Osteocyte (in vitro differentiated cells): Measurements from ENCODE around the gene MTHFR. TPM values are rescaled to one million over a fixed set of nuclear protein-coding genes. Genes with fewer than 3 reads are reported as not detected.

ENCODE experiments used
- DNase-seq: peaks from one replicate; pipeline ENCODE4 v3.0.0; 2021; ENCODE audit warnings: mixed read lengths; ENCODE audit not compliant: unreplicated experiment; ENCODE audit errors: extremely low spot score
- H3K27ac Mint-ChIP-seq: one replicate; pipeline ENCODE4 v1.8.0; 2021; ENCODE audit warnings: mild to moderate bottlenecking, mixed read lengths; ENCODE audit not compliant: unreplicated experiment
- H3K27me3 Mint-ChIP-seq: one replicate; pipeline ENCODE4 v1.8.0; 2021; ENCODE audit warnings: mixed read lengths; ENCODE audit not compliant: unreplicated experiment
- H3K36me3 Mint-ChIP-seq: one replicate; pipeline ENCODE4 v1.8.0; 2021; ENCODE audit warnings: mixed read lengths; ENCODE audit not compliant: unreplicated experiment
- H3K4me1 Mint-ChIP-seq: one replicate; pipeline ENCODE4 v1.8.0; 2021; ENCODE audit warnings: mixed read lengths; ENCODE audit not compliant: unreplicated experiment
- H3K4me3 Mint-ChIP-seq: one replicate; pipeline ENCODE4 v1.8.0; 2021; ENCODE audit warnings: mild to moderate bottlenecking, moderate library complexity, mixed read lengths; ENCODE audit not compliant: unreplicated experiment
- H3K9me3 Mint-ChIP-seq: one replicate; pipeline ENCODE4 v1.8.0; 2021; ENCODE audit warnings: mixed read lengths; ENCODE audit not compliant: unreplicated experiment
- total RNA-seq: library from RNA; stranded (reverse); gene quantifications from 2 replicates; pipeline ENCODE4 v1.2.1, GENCODE V29; 2021
- TF ChIP-seq, protein P1 (sequence below): fragments of 200-600 bp; sonication (generic); IDR thresholded peaks from 2 replicates; pipeline ENCODE4 v1.5.0; 2021; ENCODE audit warnings: antibody characterized with exemption, mild to moderate bottlenecking, moderate library complexity

MTHFR gene
- total RNA-seq, 1 donor from 2014 or later, result 30.5 TPM

DNA sequence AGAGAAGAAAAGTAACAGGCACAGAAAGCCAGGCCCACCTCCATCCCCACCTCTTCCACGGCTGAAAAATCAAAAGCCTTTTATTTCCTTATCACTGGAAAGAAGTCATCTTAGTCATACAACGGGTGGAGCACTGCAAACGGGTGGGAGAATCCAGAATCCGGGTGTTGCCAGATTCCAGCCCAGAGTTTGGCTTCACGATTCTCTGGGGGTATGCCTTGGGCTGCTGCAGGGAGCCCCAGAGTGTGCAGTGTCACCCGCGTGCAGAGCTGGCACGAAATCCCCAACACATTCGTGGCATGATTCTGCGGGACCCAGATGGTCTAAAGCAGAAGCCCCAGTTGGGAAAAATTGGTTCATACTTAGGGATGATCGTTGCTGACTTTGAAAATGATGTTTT lies 44.4 kb upstream of the MTHFR start:
- H3K4me1 Mint-ChIP-seq, result peaks cover 3% of the 10 kb centered on the region
- TF ChIP-seq, protein P1, sequence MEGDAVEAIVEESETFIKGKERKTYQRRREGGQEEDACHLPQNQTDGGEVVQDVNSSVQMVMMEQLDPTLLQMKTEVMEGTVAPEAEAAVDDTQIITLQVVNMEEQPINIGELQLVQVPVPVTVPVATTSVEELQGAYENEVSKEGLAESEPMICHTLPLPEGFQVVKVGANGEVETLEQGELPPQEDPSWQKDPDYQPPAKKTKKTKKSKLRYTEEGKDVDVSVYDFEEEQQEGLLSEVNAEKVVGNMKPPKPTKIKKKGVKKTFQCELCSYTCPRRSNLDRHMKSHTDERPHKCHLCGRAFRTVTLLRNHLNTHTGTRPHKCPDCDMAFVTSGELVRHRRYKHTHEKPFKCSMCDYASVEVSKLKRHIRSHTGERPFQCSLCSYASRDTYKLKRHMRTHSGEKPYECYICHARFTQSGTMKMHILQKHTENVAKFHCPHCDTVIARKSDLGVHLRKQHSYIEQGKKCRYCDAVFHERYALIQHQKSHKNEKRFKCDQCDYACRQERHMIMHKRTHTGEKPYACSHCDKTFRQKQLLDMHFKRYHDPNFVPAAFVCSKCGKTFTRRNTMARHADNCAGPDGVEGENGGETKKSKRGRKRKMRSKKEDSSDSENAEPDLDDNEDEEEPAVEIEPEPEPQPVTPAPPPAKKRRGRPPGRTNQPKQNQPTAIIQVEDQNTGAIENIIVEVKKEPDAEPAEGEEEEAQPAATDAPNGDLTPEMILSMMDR, result no peak
- no peak for DNase-seq
- H3K4me3 Mint-ChIP-seq, result no peak overlapping the region
- H3K27me3 Mint-ChIP-seq, result peaks cover 5% of the 10 kb centered on the region
- H3K9me3 Mint-ChIP-seq, result no peaks in the 10 kb centered on the region
- peaks cover 22% of the 10 kb centered on the region for H3K36me3 Mint-ChIP-seq
- H3K27ac Mint-ChIP-seq, result no peak overlapping the region

DNA sequence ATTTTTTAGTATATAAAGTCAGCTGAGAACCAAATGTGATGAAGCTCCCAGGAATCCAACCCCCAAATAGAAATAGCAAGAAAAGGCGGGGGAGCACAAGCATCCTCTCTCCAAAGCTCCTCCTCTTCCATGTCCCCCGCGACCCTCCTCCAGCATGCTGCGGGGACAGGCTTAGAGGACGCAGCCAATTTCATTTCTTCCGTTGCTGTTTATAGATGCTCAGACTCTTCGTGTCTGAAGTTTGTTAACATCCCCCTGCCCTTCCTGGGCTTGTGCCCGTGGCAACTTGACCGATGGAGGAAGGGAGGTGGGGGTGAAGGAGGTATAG lies 42.6 kb upstream of the MTHFR start:
- H3K36me3 Mint-ChIP-seq, result peaks cover 31% of the 10 kb centered on the region
- H3K27me3 Mint-ChIP-seq, result peaks cover 5% of the 10 kb centered on the region
- no peak overlapping the region for H3K27ac Mint-ChIP-seq
- TF ChIP-seq, protein P1, result no peak
- H3K9me3 Mint-ChIP-seq, result no peaks in the 10 kb centered on the region
- peaks cover 3% of the 10 kb centered on the region for H3K4me1 Mint-ChIP-seq
- DNase-seq, result no peak
- no peak overlapping the region for H3K4me3 Mint-ChIP-seq

DNA sequence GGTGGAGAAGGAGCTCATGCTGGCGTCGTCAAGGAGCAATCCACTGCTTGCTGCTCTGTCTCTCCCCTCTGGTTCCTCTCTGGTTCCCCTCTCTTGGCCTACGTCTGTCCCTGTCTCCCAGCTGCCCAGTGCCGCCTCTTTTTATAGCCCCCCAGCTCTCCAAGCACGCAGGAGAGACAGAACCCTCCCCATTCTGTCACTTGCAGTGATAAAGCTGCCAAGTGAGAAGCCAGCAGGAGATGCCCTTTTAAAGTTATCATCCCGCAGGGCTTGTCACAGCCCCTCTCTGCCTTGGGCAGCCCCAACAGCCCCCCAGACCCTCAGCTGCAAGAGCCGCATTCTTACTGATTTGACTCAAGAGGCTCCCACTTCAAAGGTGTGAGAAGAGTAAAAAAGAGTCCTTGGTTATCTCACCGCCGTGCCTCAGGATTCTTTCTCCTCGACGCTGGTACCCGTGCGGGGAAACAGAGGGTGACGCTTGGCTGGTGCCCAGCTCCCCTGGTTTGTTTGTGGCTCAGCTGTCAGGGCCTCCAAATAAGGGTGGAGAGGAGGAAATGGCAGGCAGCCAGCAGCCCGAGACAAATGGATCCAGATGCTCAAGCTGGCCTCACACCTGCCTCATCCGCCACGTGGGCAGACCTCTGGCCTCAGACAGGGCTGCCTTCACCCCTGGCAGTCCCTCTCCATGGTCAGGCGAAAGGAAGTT lies 42.1 kb upstream of the MTHFR start, which contains the start of gene NPPA:
Gene NPPA (minus strand): TSS at position 117 of the 706 bp plus-strand sequence. CDS start 99 bp downstream, at position 18.
- Mint-ChIP-seq H3K36me3 (peaks cover 31% of the 10 kb centered on the region), H3K9me3 (no peaks in the 10 kb centered on the region), H3K4me3 (no peak within 1 kb of the TSS), H3K27ac (no peak within 1 kb of the TSS), H3K4me1 (peaks cover 3% of the 10 kb centered on the region), H3K27me3 (peaks cover 5% of the 10 kb centered on the region)
- no peak for DNase-seq
- TF ChIP-seq, protein P1, result no peak

DNA sequence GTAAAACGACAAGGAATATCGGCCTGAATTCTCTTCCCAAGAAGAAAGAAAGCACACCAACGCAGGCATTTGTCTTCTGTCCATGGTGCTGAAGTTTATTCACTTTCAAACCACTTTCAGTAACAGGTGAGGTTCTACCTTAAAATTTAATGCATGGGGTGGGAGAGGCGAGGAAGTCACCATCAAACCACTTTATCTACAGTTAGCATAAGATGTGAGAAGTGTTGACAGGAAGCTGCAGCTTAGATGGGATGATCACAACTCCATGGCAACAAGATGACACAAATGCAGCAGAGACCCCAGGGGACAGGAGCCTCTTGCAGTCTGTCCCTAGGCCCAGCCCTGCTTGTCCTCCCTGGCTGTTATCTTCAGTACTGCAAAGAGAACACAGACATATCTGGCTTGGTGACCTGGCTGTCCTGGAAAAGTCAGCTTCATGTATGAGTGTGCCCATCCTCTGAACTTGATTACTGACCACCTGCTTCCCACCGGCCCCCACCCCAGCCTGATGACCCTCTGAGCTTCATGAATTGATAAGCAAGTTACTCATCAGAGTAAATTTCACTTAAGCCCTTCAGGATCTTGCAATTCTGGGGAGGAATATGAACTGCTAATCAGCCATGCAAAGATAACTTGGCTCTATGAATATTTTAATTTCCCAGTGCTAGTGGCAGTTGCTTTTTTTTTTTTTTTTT lies 40.0 kb upstream of the MTHFR start:
- no peaks in the 10 kb centered on the region for H3K9me3 Mint-ChIP-seq
- H3K27ac Mint-ChIP-seq, result no peak overlapping the region
- peaks cover 45% of the 10 kb centered on the region for H3K36me3 Mint-ChIP-seq
- H3K27me3 Mint-ChIP-seq, result no peaks in the 10 kb centered on the region
- H3K4me1 Mint-ChIP-seq, result peaks cover 19% of the 10 kb centered on the region
- TF ChIP-seq, protein P1, result no peak
- no peak overlapping the region for H3K4me3 Mint-ChIP-seq
- no peak for DNase-seq
